ENCODE results near the gene UNKL.

Gene UNKL

DNA sequence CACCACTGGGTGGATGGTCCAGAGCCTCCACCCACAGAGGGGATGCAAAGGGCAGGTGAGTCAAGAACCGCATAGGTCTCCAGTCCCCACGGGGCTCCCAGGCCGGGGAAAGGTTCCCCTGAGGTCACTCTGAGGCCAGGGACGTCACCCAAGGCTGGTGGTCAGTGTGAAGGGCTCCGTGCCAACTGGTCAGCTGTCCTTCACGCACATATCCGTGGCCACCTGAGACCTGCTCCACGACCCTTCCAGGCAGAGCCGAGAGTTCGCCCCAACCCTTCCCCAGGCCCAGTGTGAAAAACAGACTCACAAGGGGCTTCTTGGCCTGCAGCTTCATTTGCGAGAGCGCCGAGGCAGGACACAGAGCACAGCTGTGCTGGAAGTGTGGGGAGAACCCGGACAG, 65.6 kb downstream of the UNKL start:
- H3K27ac ChIP-seq (ENCODE audit: poor library complexity, severe bottlenecking): no peak overlapping the region
- H3K9me3 ChIP-seq (ENCODE audit: severe bottlenecking): no peaks in the 10 kb centered on the region
- TF ChIP-seq, protein P1, sequence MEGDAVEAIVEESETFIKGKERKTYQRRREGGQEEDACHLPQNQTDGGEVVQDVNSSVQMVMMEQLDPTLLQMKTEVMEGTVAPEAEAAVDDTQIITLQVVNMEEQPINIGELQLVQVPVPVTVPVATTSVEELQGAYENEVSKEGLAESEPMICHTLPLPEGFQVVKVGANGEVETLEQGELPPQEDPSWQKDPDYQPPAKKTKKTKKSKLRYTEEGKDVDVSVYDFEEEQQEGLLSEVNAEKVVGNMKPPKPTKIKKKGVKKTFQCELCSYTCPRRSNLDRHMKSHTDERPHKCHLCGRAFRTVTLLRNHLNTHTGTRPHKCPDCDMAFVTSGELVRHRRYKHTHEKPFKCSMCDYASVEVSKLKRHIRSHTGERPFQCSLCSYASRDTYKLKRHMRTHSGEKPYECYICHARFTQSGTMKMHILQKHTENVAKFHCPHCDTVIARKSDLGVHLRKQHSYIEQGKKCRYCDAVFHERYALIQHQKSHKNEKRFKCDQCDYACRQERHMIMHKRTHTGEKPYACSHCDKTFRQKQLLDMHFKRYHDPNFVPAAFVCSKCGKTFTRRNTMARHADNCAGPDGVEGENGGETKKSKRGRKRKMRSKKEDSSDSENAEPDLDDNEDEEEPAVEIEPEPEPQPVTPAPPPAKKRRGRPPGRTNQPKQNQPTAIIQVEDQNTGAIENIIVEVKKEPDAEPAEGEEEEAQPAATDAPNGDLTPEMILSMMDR (IDR thresholded peaks at IDR 0.05; ENCODE audit: poor library complexity, severe bottlenecking): no peak
- no peaks in the 10 kb centered on the region for H3K4me1 ChIP-seq (ENCODE audit: insufficient read depth, poor library complexity, severe bottlenecking)
- H3K36me3 ChIP-seq (ENCODE audit: low read depth): peaks cover 14% of the 10 kb centered on the region; the same call in 1 of the 2 replicates
- ATAC-seq (ENCODE audit: low read depth) (no peak), DNase-seq (ENCODE audit: low spot score) (no peak)
- no peak overlapping the region for H3K4me3 ChIP-seq (ENCODE audit: severe bottlenecking)
- H3K27me3 ChIP-seq (ENCODE audit: insufficient read depth, poor library complexity, severe bottlenecking): no peaks in the 10 kb centered on the region

DNA sequence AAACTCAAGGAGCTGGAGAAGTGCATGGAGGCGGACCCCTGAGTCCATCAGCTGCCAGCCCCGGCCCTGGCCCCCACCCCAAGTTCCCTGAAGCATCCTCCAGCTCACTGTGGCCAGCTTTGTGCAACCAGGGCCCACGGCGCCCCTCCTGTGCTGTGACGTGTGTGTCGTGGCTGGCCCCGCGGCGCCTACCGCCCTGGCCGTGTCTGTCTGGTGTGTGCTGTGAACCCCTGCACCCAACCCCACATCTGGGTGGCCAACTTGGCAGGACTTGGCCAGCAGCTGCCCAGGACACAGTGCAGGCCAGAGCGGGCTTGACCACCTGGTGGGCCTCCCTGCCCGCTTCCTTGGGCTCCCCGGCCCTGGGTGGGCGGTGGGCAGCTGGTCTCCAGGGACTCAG, 66.1 kb downstream of the UNKL start:
- H3K36me3 ChIP-seq (ENCODE audit: low read depth): peaks cover 14% of the 10 kb centered on the region; the same call in 1 of the 2 replicates
- DNase-seq (ENCODE audit: low spot score): no peak
- no peaks in the 10 kb centered on the region for H3K4me1 ChIP-seq (ENCODE audit: insufficient read depth, poor library complexity, severe bottlenecking)

DNA sequence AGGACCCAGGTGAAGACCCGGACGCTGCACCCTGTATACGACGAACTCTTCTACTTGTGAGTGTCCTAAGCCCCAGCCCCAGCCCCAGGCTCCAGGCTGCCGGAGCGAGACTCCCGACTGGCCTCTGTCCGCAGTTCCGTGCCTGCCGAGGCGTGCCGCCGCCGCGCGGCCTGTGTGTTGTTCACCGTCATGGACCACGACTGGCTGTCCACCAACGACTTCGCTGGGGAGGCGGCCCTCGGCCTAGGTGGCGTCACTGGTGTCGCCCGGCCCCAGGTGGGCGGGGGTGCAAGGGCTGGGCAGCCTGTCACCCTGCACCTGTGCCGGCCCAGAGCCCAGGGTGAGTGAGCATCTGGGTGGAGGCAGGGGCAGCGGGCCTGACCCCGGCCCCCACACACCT, 66.5 kb downstream of the UNKL start:
- ATAC-seq (ENCODE audit: low read depth): no peak
- Histone ChIP-seq H3K27me3 (ENCODE audit: insufficient read depth, poor library complexity, severe bottlenecking) (no peaks in the 10 kb centered on the region), H3K4me1 (ENCODE audit: insufficient read depth, poor library complexity, severe bottlenecking) (no peaks in the 10 kb centered on the region), H3K9me3 (ENCODE audit: severe bottlenecking) (no peaks in the 10 kb centered on the region), H3K4me3 (ENCODE audit: severe bottlenecking) (no peak overlapping the region), H3K27ac (ENCODE audit: poor library complexity, severe bottlenecking) (no peak overlapping the region), H3K36me3 (ENCODE audit: low read depth) (peaks cover 14% of the 10 kb centered on the region; the same call in 1 of the 2 replicates)
- TF ChIP-seq, protein P1 (IDR thresholded peaks at IDR 0.05; ENCODE audit: poor library complexity, severe bottlenecking): no peak
- no peak for DNase-seq (ENCODE audit: low spot score)

More for the DNA sequence above, 66.1 kb downstream of the UNKL start:
- Histone ChIP-seq H3K27me3 (ENCODE audit: insufficient read depth, poor library complexity, severe bottlenecking) (no peaks in the 10 kb centered on the region), H3K9me3 (ENCODE audit: severe bottlenecking) (no peaks in the 10 kb centered on the region), H3K27ac (ENCODE audit: poor library complexity, severe bottlenecking) (no peak overlapping the region), H3K4me3 (ENCODE audit: severe bottlenecking) (no peak overlapping the region)
- ATAC-seq (ENCODE audit: low read depth): no peak
- TF ChIP-seq, protein P1 (IDR thresholded peaks at IDR 0.05; ENCODE audit: poor library complexity, severe bottlenecking): no peak

DNA sequence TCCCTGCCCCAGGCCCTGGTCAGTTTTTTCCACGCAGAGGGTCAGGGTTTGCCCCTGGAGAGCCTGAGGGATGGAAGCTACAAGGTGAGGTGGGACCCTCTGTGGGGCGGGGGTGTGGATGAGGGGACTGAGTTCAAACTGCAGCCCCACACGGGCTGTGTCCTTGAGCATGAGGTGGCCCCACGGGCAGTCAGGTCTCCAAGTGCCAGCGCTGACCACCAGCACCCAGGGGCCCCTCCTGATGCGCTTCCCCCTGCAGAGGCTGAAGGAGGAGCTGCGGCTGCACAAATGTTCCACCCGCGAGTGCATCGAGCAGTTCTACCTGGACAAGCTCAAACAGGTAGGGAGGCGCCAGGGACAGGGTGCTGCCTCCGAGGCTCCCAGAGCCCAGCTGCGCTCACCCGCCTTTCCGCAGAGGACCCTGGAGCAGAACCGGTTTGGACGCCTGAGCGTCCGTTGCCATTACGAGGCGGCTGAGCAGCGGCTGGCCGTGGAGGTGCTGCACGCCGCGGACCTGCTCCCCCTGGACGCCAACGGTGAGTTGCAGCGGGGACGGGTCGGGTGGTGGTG, 67.1 kb downstream of the UNKL start:
- no peak for DNase-seq (ENCODE audit: low spot score)
- no peak for ATAC-seq (ENCODE audit: low read depth)
- H3K4me3 ChIP-seq (ENCODE audit: severe bottlenecking): no peak overlapping the region
- H3K4me1 ChIP-seq (ENCODE audit: insufficient read depth, poor library complexity, severe bottlenecking): no peaks in the 10 kb centered on the region
- H3K9me3 ChIP-seq (ENCODE audit: severe bottlenecking): no peaks in the 10 kb centered on the region
- H3K36me3 ChIP-seq (ENCODE audit: low read depth): peaks cover 14% of the 10 kb centered on the region; the same call in 1 of the 2 replicates
- no peak overlapping the region for H3K27ac ChIP-seq (ENCODE audit: poor library complexity, severe bottlenecking)
- TF ChIP-seq, protein P1 (IDR thresholded peaks at IDR 0.05; ENCODE audit: poor library complexity, severe bottlenecking): no peak
- no peaks in the 10 kb centered on the region for H3K27me3 ChIP-seq (ENCODE audit: insufficient read depth, poor library complexity, severe bottlenecking)

All from RWPE2 (cell line).